OCI-LY3 (cell line): Measurements from ENCODE around the gene TBC1D5.
"Not testable (repeated sequence)": the region's sequence is repeated elsewhere in the genome, so short reads cannot be mapped to it uniquely, and the experiment has no call there.

Experiments
- H2AFZ ChIP-seq: fragments of 200-600, 300-600 bp; shearing (Covaris generic); 2 replicates; pipeline ENCODE4 v1.6.0; 2014; ENCODE audit warnings: antibody characterized with exemption, low read depth, low read length
- H3K27ac ChIP-seq: fragments of 200-600, 300-600 bp; sonication (generic); 2 replicates; pipeline ENCODE4 v1.5.1; 2014; ENCODE audit warnings: mild to moderate bottlenecking, low read length, moderate library complexity, mixed read lengths
- H3K27me3 ChIP-seq: fragments of 200-600, 300-600 bp; sonication (generic); 2 replicates; pipeline ENCODE4 v1.6.1; 2014; ENCODE audit warnings: low read depth, low read length, mixed read lengths
- H3K36me3 ChIP-seq: fragments of 200-600, 300-600 bp; sonication (generic); replicated peaks from 2 replicates; pipeline ENCODE3; 2014; ENCODE audit warnings: low read depth, low read length, mixed read lengths
- H3K4me1 ChIP-seq: fragments of 300-600, 200-600 bp; sonication (generic); 2 replicates; pipeline ENCODE4 v1.6.1; 2014; ENCODE audit warnings: low read length, mixed read lengths
- H3K4me2 ChIP-seq: fragments of 200-600, 300-600 bp; sonication (generic); 2 replicates; pipeline ENCODE4 v1.6.1; 2014; ENCODE audit warnings: low read length, mixed read lengths
- H3K4me3 ChIP-seq: fragments of 300-600, 200-600 bp; sonication (generic); 2 replicates; pipeline ENCODE4 v1.5.1; 2014; ENCODE audit warnings: antibody characterized with exemption, mild to moderate bottlenecking, low read length, moderate library complexity
- H3K79me2 ChIP-seq: fragments of 300-600, 200-600 bp; shearing (Covaris generic); 2 replicates; pipeline ENCODE4 v1.6.1; 2014; ENCODE audit warnings: mild to moderate bottlenecking, low read length, mixed read lengths
- H3K9ac ChIP-seq: fragments of 300-600, 200-600 bp; shearing (Covaris generic); 2 replicates; pipeline ENCODE4 v1.6.0; 2014; ENCODE audit warnings: mild to moderate bottlenecking, low read length, moderate library complexity
- H3K9me3 ChIP-seq: fragments of 200-600, 300-600 bp; shearing (Covaris generic); 2 replicates; pipeline ENCODE4 v1.6.1; 2014; ENCODE audit warnings: low read length, mixed read lengths; ENCODE audit not compliant: insufficient read depth
- H4K20me1 ChIP-seq: fragments of 200-600, 300-600 bp; sonication (generic); 2 replicates; pipeline ENCODE4 v1.6.1; 2016; ENCODE audit warnings: low read length, mixed read lengths; ENCODE audit not compliant: insufficient read depth
- CTCF ChIP-seq: fragments of 200-600, 300-600 bp; sonication (generic); IDR thresholded peaks from 2 replicates; pipeline ENCODE4 v1.5.1; 2014; ENCODE audit warnings: antibody characterized with exemption, low read length, low read depth
- EZH2phosphoT487 ChIP-seq: fragments of 200-600 bp; shearing (Covaris generic); IDR thresholded peaks from 2 replicates; pipeline ENCODE4 v1.6.1; 2018; ENCODE audit warnings: antibody characterized with exemption, mixed run types, low read depth

Gene TBC1D5

GRCh38 chr3:17707813-17708543, 34.5 kb downstream of the TBC1D5 start:
- H3K79me2 ChIP-seq, result no peaks in the 10 kb centered on the region
- no peak for TF ChIP-seq EZH2phosphoT487
- no peak for TF ChIP-seq CTCF

GRCh38 chr3:17705991-17706390, 36.4 kb downstream of the TBC1D5 start:
- H3K36me3 ChIP-seq, H3K79me2 ChIP-seq, H3K4me3 ChIP-seq: not testable (repeated sequence)

More at GRCh38 chr3:17707813-17708543, 34.5 kb downstream of the TBC1D5 start:
- H3K9me3 ChIP-seq, result no peaks in the 10 kb centered on the region
- H2AFZ ChIP-seq, result no peak overlapping the region
- no peak overlapping the region for H3K9ac ChIP-seq
- peaks cover 3% of the 10 kb centered on the region; the same call in 1 of the 2 replicates for H3K4me1 ChIP-seq
- no peak overlapping the region for H3K27ac ChIP-seq
- H3K4me3 ChIP-seq, result no peak overlapping the region
- no peaks in the 10 kb centered on the region for H4K20me1 ChIP-seq
- H3K36me3 ChIP-seq, result no peaks in the 10 kb centered on the region
- H3K27me3 ChIP-seq, result no peaks in the 10 kb centered on the region
- no peak overlapping the region for H3K4me2 ChIP-seq

GRCh38 chr3:17699815-17700214, 42.6 kb downstream of the TBC1D5 start:
- not testable (repeated sequence) for H4K20me1 ChIP-seq, H3K4me2 ChIP-seq, H3K4me1 ChIP-seq, H3K27me3 ChIP-seq, H3K9me3 ChIP-seq, H3K9ac ChIP-seq, H2AFZ ChIP-seq, H3K27ac ChIP-seq, H3K4me3 ChIP-seq, H3K36me3 ChIP-seq
- H3K79me2 ChIP-seq, result peaks cover 11% of the 10 kb centered on the region

More at GRCh38 chr3:17705991-17706390, 36.4 kb downstream of the TBC1D5 start:
- not testable (repeated sequence) for H3K27me3 ChIP-seq, H3K9me3 ChIP-seq, H4K20me1 ChIP-seq, H3K27ac ChIP-seq, H2AFZ ChIP-seq, H3K4me2 ChIP-seq, H3K4me1 ChIP-seq, H3K9ac ChIP-seq

- not testable (repeated sequence) for H3K9me3 ChIP-seq, H3K4me1 ChIP-seq, H3K27ac ChIP-seq, H2AFZ ChIP-seq, H3K4me2 ChIP-seq, H3K9ac ChIP-seq, H3K4me3 ChIP-seq, H3K27me3 ChIP-seq, H3K36me3 ChIP-seq
- H4K20me1 ChIP-seq, result peaks cover 25% of the 10 kb centered on the region
- peaks cover 27% of the 10 kb centered on the region for H3K79me2 ChIP-seq
Measured at GRCh38 chr3:17695665-17696064, 46.8 kb downstream of the TBC1D5 start.

GRCh38 chr3:17693670-17693999, 48.8 kb downstream of the TBC1D5 start:
- not testable (repeated sequence) for H3K9ac ChIP-seq, H3K9me3 ChIP-seq, H2AFZ ChIP-seq, H3K4me1 ChIP-seq, H3K27me3 ChIP-seq, H3K36me3 ChIP-seq, H3K27ac ChIP-seq
- Histone ChIP-seq H3K4me3 (peak overlapping the region; percentile 69), H3K4me2 (peak overlapping the region; percentile 67), H3K79me2 (peaks cover 27% of the 10 kb centered on the region), H4K20me1 (peaks cover 36% of the 10 kb centered on the region)
- TF ChIP-seq CTCF, result 0 out of 2 replicates have a peak, but pooled peaks have one; percentile 16

GRCh38 chr3:17692846-17693669, 49.4 kb downstream of the TBC1D5 start:
- H3K4me1 ChIP-seq, H3K9ac ChIP-seq, H3K27ac ChIP-seq, H2AFZ ChIP-seq, H3K27me3 ChIP-seq, H3K9me3 ChIP-seq, H3K36me3 ChIP-seq: not testable (repeated sequence)
- Histone ChIP-seq H3K4me3 (peak overlapping the region; percentile 69), H4K20me1 (peaks cover 40% of the 10 kb centered on the region), H3K79me2 (peaks cover 27% of the 10 kb centered on the region), H3K4me2 (peak overlapping the region; percentile 67)
